ENCODE data around the gene HLCS.

GRCh38 chr21:36788120-36788638, 178.3 kb downstream of the HLCS start:
- TF ChIP-seq EGR1 (IDR thresholded peaks at IDR 0.05; ENCODE audit: borderline replicate concordance, low read depth, low read length) = no peak
- TF ChIP-seq CTCF (IDR thresholded peaks at IDR 0.05; ENCODE audit: control extremely low read depth in 1 of 3, insufficient read depth in 1 of 3, low read depth in 1 of 3, low read length in 3 of 3) = no peak
- no peak for TF ChIP-seq GABPA (IDR thresholded peaks at IDR 0.05; ENCODE audit: borderline replicate concordance, insufficient read depth, low read length)
- no peak for TF ChIP-seq POLR2A (IDR thresholded peaks at IDR 0.05; ENCODE audit: control extremely low read depth in 1 of 2, low read depth in 2 of 2, low read length in 2 of 2)
- no peak for TF ChIP-seq RAD21 (IDR thresholded peaks at IDR 0.05 in 1 of 2, conservative IDR thresholded peaks at IDR 0.05 in 1 of 2; ENCODE audit: low read depth in 2 of 2, low read length in 2 of 2)
- no peak for TF ChIP-seq CREB1 (IDR thresholded peaks at IDR 0.05)
- no peak for TF ChIP-seq SP1 (IDR thresholded peaks at IDR 0.05; ENCODE audit: low read depth, low read length)
- no peak for TF ChIP-seq JUN (IDR thresholded peaks at IDR 0.05; ENCODE audit: low read depth, low read length)
- no peak for TF ChIP-seq ATF3 (IDR thresholded peaks at IDR 0.05; ENCODE audit: insufficient read depth, low read depth, low read length)
- no peak for TF ChIP-seq USF2 (IDR thresholded peaks at IDR 0.05; ENCODE audit: low read length)
- no peak for TF ChIP-seq POLR2AphosphoS5 (IDR thresholded peaks at IDR 0.05; ENCODE audit: low read depth, low read length)
- TF ChIP-seq JUND (IDR thresholded peaks at IDR 0.05; ENCODE audit: low read length) = no peak
- TF ChIP-seq EZH2 (IDR thresholded peaks at IDR 0.05; ENCODE audit: low read depth, low read length, severe bottlenecking) = no peak

Measured in H1 (cell line).